Fibroblast of lung (primary cell): ENCODE measurements around the gene SLC9A8.

Experiments used
- CTCF ChIP-seq, 2 donors: IDR thresholded peaks in 1 of 2; conservative IDR thresholded peaks in 1 of 2; 1 replicate in 1 of 2; 2 replicates in 1 of 2; pipeline ENCODE4 v1.5.1; 2011 to 2012; ENCODE audit warnings: low read length in 2 of 2, control low read depth in 1 of 2, inconsistent platforms in 1 of 2, low read depth in 1 of 2, mild to moderate bottlenecking in 1 of 2
- EZH2 ChIP-seq: IDR thresholded peaks from 2 replicates; pipeline ENCODE4 v1.5.1; 2012; ENCODE audit warnings: low read length, control low read depth, mild to moderate bottlenecking; ENCODE audit errors: missing control alignments

- TF ChIP-seq CTCF (conservative IDR thresholded peaks at IDR 0.05 in 1 of 2, IDR thresholded peaks at IDR 0.05 in 1 of 2; ENCODE audit: low read depth in 1 of 2, low read length in 2 of 2) (no peak), EZH2 (no peak)
Measured at GRCh38 chr20:49889935-49890333, 77.3 kb downstream of the SLC9A8 start.
